GM12878 (cell line): ENCODE measurements around the gene PSMD8.

Experiments used
- BRCA1 ChIP-seq: IDR thresholded peaks from 2 replicates; pipeline ENCODE4 v1.6.1; 2011; ENCODE audit warnings: low read depth, low read length, improper control_type of control experiment
- EZH2 ChIP-seq: IDR thresholded peaks from 2 replicates; pipeline ENCODE4 v1.6.1; 2012; ENCODE audit warnings: low read depth, mild to moderate bottlenecking, control low read depth, inconsistent platforms, low read length, borderline replicate concordance; ENCODE audit not compliant: control insufficient read depth
- POLR2A ChIP-seq: IDR thresholded peaks from 2 replicates; pipeline ENCODE4 v1.6.1; 2011; ENCODE audit warnings: low read depth, mild to moderate bottlenecking, low read length
- RELA ChIP-seq: fragments of 450-650 bp; IDR thresholded peaks from 2 replicates; pipeline ENCODE4 v1.8.0; 2014; ENCODE audit warnings: borderline replicate concordance; ENCODE audit not compliant: partially characterized antibody
- TCF12 ChIP-seq: IDR thresholded peaks from 2 replicates; pipeline ENCODE4 v1.6.1; 2011; ENCODE audit warnings: low read depth, mild to moderate bottlenecking, low read length
- ZNF217 ChIP-seq: fragments of 450-650 bp; IDR thresholded peaks from 2 replicates; pipeline ENCODE4 v1.6.1; 2017; ENCODE audit warnings: antibody characterized with exemption, mild to moderate bottlenecking
- TF ChIP-seq, protein P1 (sequence below): IDR thresholded peaks from 2 replicates; pipeline ENCODE4 v1.6.1; 2012; ENCODE audit warnings: low read depth, low read length, improper control_type of control experiment

GRCh38 chr19:38374332-38375097 is at the start of gene PSMD8:
- TF ChIP-seq POLR2A (peak; percentile 100), RELA (peak; percentile 48), BRCA1 (no peak), EZH2 (no peak), ZNF217 (no peak), TCF12 (peak; percentile 77)
- TF ChIP-seq, protein P1, sequence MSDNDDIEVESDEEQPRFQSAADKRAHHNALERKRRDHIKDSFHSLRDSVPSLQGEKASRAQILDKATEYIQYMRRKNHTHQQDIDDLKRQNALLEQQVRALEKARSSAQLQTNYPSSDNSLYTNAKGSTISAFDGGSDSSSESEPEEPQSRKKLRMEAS, result no peak
